Type B pancreatic cell (in vitro differentiated cells): ENCODE measurements around the gene NDUFS1. TPM values are rescaled to one million over a fixed set of nuclear protein-coding genes. Genes with fewer than 3 reads are reported as not detected.

Experiments used
- DNase-seq: peaks from one replicate; pipeline ENCODE4 v3.0.0; 2021; ENCODE audit warnings: mixed read lengths; ENCODE audit not compliant: unreplicated experiment; ENCODE audit errors: extremely low spot score
- H3K27ac Mint-ChIP-seq: 2 replicates; pipeline ENCODE4 v1.8.0; 2021; ENCODE audit warnings: mild to moderate bottlenecking, mixed read lengths
- H3K27me3 Mint-ChIP-seq: 2 replicates; pipeline ENCODE4 v1.8.0; 2021; ENCODE audit warnings: mixed read lengths
- H3K36me3 Mint-ChIP-seq: 2 replicates; pipeline ENCODE4 v1.8.0; 2021; ENCODE audit warnings: mixed read lengths
- H3K4me1 Mint-ChIP-seq: one replicate; pipeline ENCODE4 v1.8.0; 2021; ENCODE audit warnings: mixed read lengths; ENCODE audit not compliant: unreplicated experiment
- H3K4me3 Mint-ChIP-seq: 2 replicates; pipeline ENCODE4 v1.8.0; 2021; ENCODE audit warnings: mild to moderate bottlenecking, mixed read lengths
- H3K9me3 Mint-ChIP-seq: 2 replicates; pipeline ENCODE4 v1.8.0; 2021; ENCODE audit warnings: mixed read lengths
- total RNA-seq: library from RNA; stranded (reverse); gene quantifications from 2 replicates; pipeline ENCODE4 v1.2.1, GENCODE V29; 2021; ENCODE audit warnings: low replicate concordance
- TF ChIP-seq, protein P1 (sequence below): fragments of 200-600 bp; sonication (generic); conservative IDR thresholded peaks from 2 replicates; pipeline ENCODE4 v1.5.0; 2021; ENCODE audit warnings: antibody characterized with exemption, mild to moderate bottlenecking

Gene NDUFS1
- total RNA-seq, 1 donor from 2014 or later: 95.9 TPM

DNA sequence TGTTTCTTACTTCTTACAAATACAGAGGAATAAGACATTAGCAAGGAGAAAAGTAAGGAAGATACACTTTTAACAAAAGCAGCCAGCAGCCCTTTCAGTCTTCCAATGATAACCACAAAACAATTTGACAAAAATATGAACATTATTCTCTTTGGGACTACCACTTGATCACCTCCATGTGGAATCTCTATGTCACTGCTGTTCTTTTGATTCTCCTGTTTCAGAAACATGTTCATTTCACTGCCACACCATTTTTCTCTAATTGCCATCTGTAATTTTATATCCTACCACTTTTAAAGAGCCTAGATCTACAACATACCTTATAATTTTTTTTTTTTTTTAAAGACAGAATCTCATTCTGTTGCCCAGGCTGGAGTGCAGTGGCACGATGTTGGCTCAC is 84.1 kb downstream of the NDUFS1 start:
- Mint-ChIP-seq H3K4me1 (peaks cover 29% of the 10 kb centered on the region), H3K27ac (no peak overlapping the region), H3K9me3 (peaks cover 4% of the 10 kb centered on the region), H3K27me3 (no peaks in the 10 kb centered on the region), H3K4me3 (no peak overlapping the region), H3K36me3 (peaks cover 14% of the 10 kb centered on the region)
- DNase-seq: no peak
- TF ChIP-seq, protein P1, sequence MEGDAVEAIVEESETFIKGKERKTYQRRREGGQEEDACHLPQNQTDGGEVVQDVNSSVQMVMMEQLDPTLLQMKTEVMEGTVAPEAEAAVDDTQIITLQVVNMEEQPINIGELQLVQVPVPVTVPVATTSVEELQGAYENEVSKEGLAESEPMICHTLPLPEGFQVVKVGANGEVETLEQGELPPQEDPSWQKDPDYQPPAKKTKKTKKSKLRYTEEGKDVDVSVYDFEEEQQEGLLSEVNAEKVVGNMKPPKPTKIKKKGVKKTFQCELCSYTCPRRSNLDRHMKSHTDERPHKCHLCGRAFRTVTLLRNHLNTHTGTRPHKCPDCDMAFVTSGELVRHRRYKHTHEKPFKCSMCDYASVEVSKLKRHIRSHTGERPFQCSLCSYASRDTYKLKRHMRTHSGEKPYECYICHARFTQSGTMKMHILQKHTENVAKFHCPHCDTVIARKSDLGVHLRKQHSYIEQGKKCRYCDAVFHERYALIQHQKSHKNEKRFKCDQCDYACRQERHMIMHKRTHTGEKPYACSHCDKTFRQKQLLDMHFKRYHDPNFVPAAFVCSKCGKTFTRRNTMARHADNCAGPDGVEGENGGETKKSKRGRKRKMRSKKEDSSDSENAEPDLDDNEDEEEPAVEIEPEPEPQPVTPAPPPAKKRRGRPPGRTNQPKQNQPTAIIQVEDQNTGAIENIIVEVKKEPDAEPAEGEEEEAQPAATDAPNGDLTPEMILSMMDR: no peak

DNA sequence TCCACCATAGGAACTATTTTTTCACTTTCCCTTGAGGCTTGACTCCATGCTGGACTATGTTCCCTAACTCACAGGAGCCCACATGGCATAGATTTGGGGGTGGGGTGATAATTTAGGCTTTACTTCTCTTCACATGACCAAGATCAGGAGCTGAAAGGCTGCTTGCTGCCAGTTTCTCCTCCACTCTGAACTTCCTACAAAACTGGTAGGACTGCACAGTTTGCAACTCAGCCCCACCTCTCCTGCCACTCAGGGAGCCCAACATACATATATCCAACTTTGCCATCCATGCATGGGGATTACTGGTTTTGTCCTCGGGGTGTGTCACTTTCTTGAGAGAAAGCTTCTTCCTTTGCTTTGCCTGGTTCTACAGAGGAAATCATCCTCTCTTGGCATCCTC is 87.4 kb downstream of the NDUFS1 start:
- no peak for DNase-seq
- Mint-ChIP-seq H3K4me3 (no peak overlapping the region), H3K27me3 (no peaks in the 10 kb centered on the region), H3K36me3 (peaks cover 10% of the 10 kb centered on the region), H3K9me3 (peaks cover 4% of the 10 kb centered on the region), H3K27ac (no peak overlapping the region), H3K4me1 (peaks cover 13% of the 10 kb centered on the region)
- TF ChIP-seq, protein P1: no peak

DNA sequence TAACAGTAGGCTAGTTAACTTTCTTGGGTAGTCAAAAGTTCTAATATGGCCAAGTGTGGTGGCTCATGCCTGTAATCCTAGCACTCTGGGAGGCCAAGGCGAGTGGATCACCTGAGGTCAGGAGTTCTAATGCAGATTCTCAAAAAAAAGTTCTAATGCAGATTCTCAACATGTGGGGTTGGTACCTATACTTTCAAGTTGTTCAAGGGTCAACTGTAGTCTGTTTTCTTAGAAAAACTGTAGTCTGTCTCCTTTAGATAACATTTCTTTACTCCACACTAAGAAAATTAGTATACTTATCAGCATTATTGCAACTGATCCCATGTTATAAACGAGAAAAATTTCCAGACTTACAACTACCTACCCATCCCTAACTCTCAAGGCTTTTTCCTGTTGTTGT is 89.8 kb downstream of the NDUFS1 start:
- H3K4me3 Mint-ChIP-seq: no peak overlapping the region
- no peak overlapping the region for H3K27ac Mint-ChIP-seq
- H3K36me3 Mint-ChIP-seq: peaks cover 12% of the 10 kb centered on the region
- peaks cover 9% of the 10 kb centered on the region for H3K4me1 Mint-ChIP-seq
- no peaks in the 10 kb centered on the region for H3K27me3 Mint-ChIP-seq
- DNase-seq: no peak
- peaks cover 4% of the 10 kb centered on the region for H3K9me3 Mint-ChIP-seq
- TF ChIP-seq, protein P1: no peak

DNA sequence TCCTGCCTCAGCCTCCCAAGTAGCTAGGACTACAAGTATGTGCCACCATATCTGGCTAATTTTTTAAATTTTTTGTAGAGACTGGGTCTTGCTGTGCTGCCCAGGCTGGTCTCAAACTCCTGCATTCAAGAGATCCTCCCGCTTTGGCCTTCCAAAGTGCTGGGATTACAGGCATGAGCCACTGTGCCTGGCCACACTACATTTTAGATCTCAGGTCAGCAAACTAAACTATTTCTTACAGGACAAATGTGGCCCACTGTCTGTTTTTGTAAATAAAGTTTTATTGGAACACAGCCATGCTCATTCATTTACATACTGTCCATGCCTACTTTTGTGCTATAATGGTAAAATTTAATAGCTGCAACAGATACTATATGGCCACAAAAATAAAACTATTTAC is 91.0 kb downstream of the NDUFS1 start:
- H3K4me1 Mint-ChIP-seq: peaks cover 9% of the 10 kb centered on the region
- DNase-seq: no peak
- peaks cover 4% of the 10 kb centered on the region for H3K9me3 Mint-ChIP-seq
- no peaks in the 10 kb centered on the region for H3K27me3 Mint-ChIP-seq
- no peak overlapping the region for H3K4me3 Mint-ChIP-seq
- TF ChIP-seq, protein P1: no peak
- H3K27ac Mint-ChIP-seq: no peak overlapping the region
- H3K36me3 Mint-ChIP-seq: peaks cover 18% of the 10 kb centered on the region

Other genes starting within 250 kb of the NDUFS1 start
- gene INO80D, start 73.3 kb downstream of the NDUFS1 start, total RNA-seq: 20.4 and 21.0 TPM in 2 replicates
- 623 and 674 TPM in 2 replicates for gene EEF1B2, start 451 bp upstream of the NDUFS1 start, total RNA-seq
- gene ZDBF2, start 115.2 kb upstream of the NDUFS1 start, total RNA-seq: 28.3 and 35.1 TPM in 2 replicates